ENCODE data around the gene POLR2L. TPM values are rescaled to one million over a fixed set of nuclear protein-coding genes. Genes with fewer than 3 reads are reported as not detected.

POLR2L gene
- total RNA-seq, 1 donor from 2014 or later, result 81.5 TPM

GRCh38 chr11:839875-840617 lies 2.3 kb downstream of the POLR2L start:
- ATAC-seq (no peak), DNase-seq (ENCODE audit: low spot score) (no peak)

- DNase-seq (ENCODE audit: low spot score), result no peak
- no peak for ATAC-seq
Observed at GRCh38 chr11:839280-839623, 3.1 kb downstream of the POLR2L start.

GRCh38 chr11:838441-839279 lies 3.7 kb downstream of the POLR2L start:
- DNase-seq (ENCODE audit: low spot score), result no peak

GRCh38 chr11:837990-838307 lies 4.4 kb downstream of the POLR2L start:
- DNase-seq (ENCODE audit: low spot score), result no peak
- ATAC-seq, result no peak

More at GRCh38 chr11:838441-839279, 3.7 kb downstream of the POLR2L start:
- no peak for ATAC-seq

GRCh38 chr11:837189-837989 lies 4.9 kb downstream of the POLR2L start:
- no peak for ATAC-seq

GRCh38 chr11:836700-837099 lies 5.6 kb downstream of the POLR2L start:
- ATAC-seq (no peak), DNase-seq (ENCODE audit: low spot score) (no peak)

More at GRCh38 chr11:837189-837989, 4.9 kb downstream of the POLR2L start:
- DNase-seq (ENCODE audit: low spot score), result no peak

- DNase-seq (ENCODE audit: low spot score) (no peak), ATAC-seq (no peak)
Observed at GRCh38 chr11:836274-836673, 6.1 kb downstream of the POLR2L start.

GRCh38 chr11:834371-835316 lies 7.7 kb downstream of the POLR2L start:
- DNase-seq (ENCODE audit: low spot score), result peak; percentile 92
- ATAC-seq, result peak; percentile 65

GRCh38 chr11:833849-834311 lies 8.4 kb downstream of the POLR2L start:
- ATAC-seq, result no peak
- no peak for DNase-seq (ENCODE audit: low spot score)

GRCh38 chr11:833114-833791 lies 9.1 kb downstream of the POLR2L start:
- ATAC-seq (peak; percentile 15), DNase-seq (ENCODE audit: low spot score) (peak; percentile 67)

- DNase-seq (ENCODE audit: low spot score), result no peak
- peak; percentile 43 for ATAC-seq
Observed at GRCh38 chr11:832529-833113, 9.7 kb downstream of the POLR2L start, which contains the start of gene CD151. TSS of gene CD151 (plus strand) at chr11:832952. CDS start at chr11:836070, 3,118 bp downstream.

GRCh38 chr11:831961-832528 lies 10.3 kb downstream of the POLR2L start:
- no peak for ATAC-seq
- no peak for DNase-seq (ENCODE audit: low spot score)

- DNase-seq (ENCODE audit: low spot score) (peak; percentile 53), ATAC-seq (no peak)
Observed at GRCh38 chr11:831118-831864, 11.0 kb downstream of the POLR2L start.

- ATAC-seq (peak; percentile 44), DNase-seq (ENCODE audit: low spot score) (peak; percentile 80)
Observed at GRCh38 chr11:830295-831117, 11.8 kb downstream of the POLR2L start.

GRCh38 chr11:829847-830294 lies 12.5 kb downstream of the POLR2L start:
- no peak for DNase-seq (ENCODE audit: low spot score)
- ATAC-seq, result no peak

GRCh38 chr11:829176-829846 lies 13.0 kb downstream of the POLR2L start:
- DNase-seq (ENCODE audit: low spot score), result peak; percentile 68

More at GRCh38 chr11:829176-829846, 13.0 kb downstream of the POLR2L start:
- ATAC-seq, result peak; percentile 4

Data from left lobe of liver (tissue), 2 donors.